Suppressor macrophage (primary cell): Measurements from ENCODE around the gene FSTL4.
A peak's percentile ranks its signal among the peaks of the same experiment; 100 is the strongest.

ENCODE experiments used
- DNase-seq, 4 experiments: peaks; one replicate each; pipeline ENCODE4 v3.0.0-alpha.2; 2020 to 2022

FSTL4 gene

DNA sequence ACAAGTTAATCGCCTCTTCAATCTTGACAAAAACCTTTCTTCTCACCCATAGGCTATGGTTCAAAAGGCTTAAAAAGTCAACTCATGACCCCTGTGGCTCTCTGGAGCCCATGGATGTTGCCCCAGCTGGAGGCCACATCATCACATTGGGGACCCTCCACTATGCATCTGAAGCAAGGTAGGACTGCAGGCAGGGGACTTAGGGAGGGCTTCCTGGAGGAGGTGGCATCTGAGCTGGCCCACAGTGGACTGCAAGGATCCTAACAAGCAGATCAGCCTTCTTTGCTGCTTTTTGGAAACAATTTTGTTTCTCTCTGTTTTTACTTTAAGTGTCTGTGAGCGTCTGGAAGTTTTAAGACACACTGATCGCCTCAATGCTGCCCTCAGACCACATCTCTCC is 325.9 kb downstream of the FSTL4 start:
- no peak for DNase-seq

DNA sequence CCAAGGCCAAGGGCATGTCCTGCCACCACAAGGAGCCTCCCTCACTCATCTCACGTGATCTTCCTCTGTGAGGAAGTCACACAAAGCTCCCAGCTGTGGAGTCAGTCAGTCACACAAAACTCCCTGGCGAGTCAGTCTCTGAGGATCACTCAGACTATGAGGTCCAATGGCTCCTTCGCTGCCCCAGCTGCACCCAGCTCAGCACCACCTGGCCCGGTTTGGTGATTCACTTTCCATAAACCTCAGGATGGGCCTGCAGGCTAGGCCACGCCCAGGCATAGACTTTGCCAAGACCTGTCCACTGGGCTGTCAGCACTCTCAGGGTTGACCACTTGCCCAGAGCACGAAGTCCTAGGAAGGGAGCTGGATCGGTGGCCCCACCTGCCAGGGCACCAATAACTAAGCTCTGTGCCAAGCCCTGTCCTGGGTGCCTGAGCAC is 326.7 kb downstream of the FSTL4 start:
- peak; percentile 68 to 81 (median 74) for DNase-seq

DNA sequence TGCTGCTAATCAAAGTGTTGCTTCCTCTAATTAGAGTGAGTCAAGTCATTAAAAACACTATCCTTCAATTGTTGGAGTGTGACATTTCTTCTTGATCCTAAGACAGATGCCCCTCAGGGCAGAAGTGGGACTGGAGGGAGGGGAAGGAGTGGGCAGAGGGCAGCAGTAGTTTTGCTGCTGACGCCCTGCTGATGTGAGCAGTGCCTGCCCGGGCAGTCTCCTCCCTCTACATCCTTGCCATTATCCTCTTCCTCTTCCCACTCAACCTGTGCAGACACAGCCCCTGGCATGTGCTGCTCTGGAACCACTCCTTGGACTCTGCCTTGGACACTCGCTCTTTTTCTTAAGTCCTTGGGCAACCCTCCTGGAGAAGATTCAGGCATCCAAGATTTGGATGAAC is 328.0 kb downstream of the FSTL4 start:
- peak in 3 of 4 experiments; percentile 16 to 47 (median 32) for DNase-seq

DNA sequence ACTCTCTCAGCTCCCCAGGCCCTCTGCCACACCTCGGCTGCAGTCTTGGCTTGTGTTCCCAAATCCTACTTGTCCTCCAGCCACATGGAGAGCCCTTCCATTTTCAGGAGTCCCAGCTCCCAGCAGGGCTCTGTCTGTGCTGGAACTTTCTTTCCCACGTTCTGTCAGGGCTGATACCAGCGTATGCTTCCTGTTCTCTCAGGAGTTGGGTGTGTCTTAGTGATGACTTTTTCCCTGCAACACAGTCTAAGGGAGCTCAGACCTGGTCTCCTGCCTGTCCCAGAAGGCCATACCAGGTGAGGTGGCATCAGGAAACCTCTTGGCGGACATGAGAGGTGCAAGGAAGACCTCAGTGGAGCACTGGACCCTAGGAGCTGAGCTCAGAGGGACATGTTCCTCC is 334.0 kb downstream of the FSTL4 start:
- no peak for DNase-seq

DNA sequence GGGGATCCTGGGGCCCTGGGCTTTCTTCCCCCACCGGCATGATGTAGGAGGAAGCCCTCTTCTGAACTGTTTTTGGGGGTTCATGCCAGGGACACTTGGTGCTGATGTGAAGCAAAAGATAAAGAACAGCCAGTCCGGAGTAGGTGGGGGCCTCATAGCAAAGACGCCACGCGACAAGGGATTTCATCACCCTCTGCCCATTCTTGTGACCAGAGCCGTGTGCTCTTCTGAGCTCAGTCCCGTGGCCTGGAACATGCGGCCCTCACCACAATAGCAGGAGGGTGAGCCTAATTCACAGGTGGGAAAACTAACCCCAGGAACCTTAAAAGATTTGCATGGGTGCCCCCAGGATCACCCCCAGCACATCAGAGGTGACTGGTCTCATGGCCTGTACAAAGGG is 334.6 kb downstream of the FSTL4 start:
- DNase-seq: peak in 3 of 4 experiments; percentile 23 to 60 (median 35)

DNA sequence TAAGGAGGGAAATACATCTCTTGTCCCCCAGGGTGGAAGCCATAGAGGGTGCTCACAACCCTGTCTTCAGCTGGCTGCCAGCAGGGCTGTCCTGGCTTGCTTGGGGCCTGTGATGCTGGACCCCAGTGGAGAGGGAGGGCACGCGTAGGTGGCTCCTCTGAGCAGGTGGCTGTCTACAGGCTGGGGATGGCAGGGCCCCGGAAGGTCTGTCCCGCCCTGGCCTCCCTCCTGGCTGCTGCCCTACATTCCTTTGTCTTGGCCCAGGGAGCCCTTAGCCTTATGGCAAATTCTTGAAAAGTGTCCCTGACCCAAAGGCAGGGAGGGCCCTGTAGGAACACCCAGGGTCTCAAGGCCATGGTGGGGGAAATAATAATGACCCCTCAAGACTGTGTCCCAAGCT is 336.2 kb downstream of the FSTL4 start:
- DNase-seq: no peak

DNA sequence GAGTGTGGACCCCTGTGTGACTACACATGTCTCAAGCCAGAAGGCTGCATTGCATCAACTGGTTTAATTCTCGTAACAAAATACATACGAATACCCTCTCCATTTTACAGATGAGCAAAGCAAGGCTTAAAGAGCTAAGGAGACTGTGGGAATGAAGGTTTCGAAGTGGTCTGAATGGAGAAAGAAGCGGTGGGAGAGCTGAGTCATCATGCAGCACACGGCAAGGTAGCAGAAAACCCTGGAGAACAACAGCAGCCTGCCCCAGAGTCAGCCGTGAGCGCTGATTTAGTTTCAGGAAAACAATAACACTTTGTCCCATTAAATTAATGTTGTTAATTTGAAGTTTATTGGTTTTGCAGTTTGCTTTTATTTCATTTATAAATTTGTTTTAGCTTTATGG is 336.7 kb downstream of the FSTL4 start:
- no peak for DNase-seq

DNA sequence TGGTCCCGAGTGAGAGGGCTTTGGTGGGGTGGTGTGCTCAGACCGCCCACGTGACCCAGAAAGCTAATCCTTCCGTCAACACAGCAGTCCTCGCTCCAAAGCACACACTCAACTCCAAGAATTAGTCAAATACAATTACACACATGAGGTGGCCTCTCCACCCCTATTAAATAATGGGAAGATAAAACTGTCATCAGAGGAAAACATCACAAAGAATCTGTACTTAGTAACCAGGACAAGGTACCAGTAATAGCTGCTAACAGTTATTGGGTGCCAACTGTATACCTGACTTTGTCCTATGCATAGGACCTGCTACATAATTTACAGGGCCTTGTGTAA is 337.8 kb downstream of the FSTL4 start:
- DNase-seq: no peak

DNA sequence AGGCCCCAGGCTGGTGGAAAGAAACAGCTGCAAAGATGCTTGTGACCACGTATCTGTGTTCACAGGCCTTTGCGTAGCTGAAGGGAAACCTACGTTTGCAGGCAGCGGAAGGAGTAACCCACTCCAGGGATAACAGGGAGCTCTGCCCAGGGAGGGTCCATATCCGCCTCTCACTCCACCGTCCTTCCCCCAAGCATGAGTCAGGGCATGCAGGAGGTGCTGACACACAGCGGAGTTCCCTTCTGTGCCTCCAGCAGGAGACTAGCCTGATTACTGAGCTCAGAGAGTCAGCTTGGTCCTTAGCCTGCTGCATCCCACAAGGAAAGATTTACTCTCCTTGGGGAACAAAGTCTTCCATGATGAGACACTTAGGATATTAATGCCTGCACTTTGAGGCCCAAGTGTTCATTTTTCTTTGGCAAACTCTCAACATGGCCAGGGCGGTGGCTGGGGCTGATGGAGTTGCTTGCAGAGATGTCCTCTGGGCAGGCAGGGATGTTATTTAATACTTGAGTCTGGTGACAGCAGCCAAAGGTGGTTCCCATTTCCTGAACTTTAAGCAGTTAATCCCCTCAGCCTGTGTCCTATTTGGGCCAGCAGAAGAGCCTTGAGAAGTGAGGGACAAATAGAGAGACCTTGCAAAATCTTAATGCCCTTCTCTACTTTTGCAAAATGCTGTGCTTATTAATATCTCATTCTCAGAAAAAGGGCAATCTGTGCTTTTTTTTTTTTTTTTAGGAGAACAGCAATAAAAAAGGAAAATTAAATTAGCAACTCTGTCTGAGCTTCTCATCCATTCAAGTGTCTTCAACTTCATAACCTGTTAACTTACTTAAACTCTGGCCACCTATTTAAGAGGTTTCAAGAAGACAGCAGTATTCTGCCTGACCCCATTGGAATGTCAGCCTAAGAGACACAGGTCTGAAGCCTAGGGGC is 338.4 kb downstream of the FSTL4 start:
- DNase-seq: peak in 2 of 4 experiments; percentile 11 to 16

DNA sequence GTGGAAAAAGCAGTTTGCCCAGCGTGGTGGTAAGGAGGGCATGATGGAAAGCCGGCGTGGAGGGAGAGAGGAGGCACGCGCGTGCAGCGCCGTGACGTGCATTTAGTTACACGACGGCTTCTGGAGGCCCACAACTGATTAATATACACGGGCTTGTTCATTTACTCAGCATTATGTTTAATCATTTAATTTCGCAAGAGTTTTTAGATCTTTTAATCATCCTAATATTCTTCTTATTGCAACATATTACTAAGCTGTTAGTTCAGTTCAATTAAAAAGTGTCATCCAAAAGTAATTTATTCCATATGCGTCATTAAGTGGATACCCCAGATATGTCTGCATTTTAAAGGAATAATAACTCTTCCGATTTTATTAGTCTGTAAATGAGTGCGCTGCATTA is 340.0 kb downstream of the FSTL4 start:
- no peak for DNase-seq

DNA sequence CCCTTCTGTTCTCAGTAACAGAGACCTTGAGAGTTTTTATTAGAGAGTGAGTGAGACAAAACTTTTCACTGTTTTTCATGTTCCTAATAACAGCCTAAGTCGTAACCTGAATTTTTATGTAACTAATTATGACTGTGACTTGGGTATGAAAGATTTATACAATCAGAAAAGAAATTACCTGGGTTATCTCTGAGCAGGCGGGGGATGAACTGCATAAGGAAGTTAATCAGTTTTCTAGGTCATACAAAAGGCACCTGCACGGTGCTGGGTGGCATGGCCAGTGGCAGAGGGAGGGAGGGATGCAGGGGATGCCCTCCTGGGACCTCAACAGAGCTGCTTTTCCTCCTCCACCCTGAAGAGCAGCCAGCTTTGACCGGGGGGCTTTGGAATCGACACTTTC is 340.7 kb downstream of the FSTL4 start:
- DNase-seq: no peak

DNA sequence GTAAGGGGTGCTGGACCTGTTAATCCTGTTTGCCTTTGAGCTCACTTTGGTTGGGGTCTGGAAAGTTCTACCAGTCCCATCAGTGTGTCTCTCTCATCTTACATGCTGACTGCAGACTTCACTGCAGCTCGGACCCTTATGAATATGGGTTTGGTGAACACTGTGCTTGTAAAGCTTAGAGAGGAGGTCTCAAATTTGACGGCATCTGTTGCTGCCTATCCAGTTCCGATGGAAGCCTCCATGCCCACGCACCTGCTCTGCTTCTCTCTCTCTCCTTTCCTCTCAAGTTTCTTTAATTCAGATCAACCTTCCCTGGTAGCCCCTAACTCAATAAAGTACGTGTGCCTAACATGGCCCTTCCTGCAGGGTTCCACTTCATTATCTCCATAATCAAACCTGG is 342.6 kb downstream of the FSTL4 start:
- no peak for DNase-seq

DNA sequence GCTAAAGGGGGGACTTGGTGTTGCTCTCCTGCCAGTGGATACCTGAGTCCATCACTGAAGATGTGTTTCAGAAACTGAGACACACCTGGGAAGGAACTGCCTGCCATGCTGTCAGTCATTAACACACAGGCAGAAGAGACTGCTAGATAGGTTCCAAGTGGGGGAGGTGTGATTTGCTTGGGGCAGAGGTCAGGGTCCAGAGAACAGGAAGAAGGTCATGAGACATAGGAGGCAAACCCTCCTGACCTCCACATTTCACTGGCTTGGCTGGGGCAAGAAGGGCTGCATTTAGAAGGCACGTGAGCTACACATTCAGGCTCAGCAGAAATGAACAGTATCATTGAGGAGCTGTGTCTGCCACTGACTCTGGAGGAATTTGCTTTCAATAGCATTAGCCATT is 344.7 kb downstream of the FSTL4 start:
- peak; percentile 54 to 80 (median 72) for DNase-seq

DNA sequence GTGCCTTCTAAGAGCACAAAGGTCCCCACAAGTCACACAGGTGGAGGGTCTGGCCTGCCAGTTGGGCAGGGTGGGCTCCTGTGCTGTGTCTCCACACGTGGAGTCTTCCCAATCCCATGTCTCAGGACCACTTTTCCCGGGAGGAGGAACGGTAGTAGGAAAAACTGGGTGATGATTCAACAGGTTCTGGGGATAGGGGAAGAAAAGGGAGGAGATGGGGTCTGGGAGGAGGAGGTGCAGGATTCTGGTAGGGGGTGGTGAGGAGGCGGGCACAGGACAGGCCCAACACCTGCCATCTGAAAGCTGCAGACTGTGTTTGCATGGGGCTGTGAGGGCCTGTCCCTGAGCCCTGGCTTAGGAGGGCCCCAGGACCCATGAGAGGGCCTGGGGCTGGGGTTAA is 345.4 kb downstream of the FSTL4 start:
- no peak for DNase-seq

DNA sequence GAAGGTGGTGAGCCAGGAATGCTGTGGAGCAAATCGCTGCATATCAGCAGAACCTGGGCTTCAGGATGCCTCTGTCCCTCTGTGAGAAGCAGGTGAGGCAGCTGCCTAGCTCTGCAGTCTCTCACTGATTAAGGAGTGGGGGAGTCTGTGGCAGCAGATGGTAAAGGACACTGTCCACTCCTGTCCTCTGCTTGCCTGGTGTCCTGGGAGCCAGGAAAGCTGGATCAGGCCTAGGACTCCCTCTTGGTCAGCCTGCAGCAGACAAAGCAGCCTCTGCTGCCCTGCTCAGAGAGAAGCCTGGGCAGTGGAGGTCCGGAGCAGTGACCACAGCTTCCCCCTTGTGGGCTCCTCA is 345.8 kb downstream of the FSTL4 start:
- peak in 1 of 4 experiments; percentile 26 for DNase-seq

DNA sequence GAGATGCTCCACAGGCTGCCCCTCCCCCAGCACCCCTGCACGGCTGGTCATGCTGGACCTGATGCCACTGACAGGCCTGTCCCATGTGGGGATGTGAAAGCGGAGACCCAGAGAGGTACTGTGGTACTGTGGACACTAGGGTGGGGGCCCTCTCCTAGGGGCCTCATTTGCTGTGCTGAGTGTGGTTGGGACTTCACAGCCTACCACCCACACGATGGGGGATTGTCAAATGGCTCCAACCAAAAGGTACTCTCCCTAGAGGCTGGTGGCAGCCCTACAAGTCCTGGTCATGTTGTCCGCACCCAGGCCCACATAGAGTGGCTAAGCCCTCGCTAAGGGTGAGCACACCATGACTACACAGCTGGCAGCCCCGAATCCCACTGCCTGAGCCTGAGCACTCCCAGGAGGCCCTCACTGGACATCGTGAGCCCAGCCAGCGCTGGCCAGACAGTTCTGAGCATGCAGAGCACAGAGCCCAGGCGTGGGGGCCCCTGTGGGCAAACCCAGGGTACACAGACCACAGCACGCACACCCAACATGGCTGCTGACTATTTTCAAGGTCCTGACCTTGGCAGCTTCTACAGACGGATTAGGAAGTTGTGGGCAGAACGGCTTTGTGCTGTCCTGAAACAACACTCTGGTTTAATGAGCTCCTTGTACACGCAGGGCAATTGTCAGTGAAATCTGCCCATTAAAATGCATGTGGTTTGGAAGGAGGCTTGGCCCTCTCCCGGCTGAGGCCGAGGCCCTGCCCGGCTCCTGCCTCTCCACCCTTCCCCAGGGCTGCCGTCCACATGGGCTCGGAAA is 346.4 kb downstream of the FSTL4 start:
- DNase-seq: peak in 3 of 4 experiments; percentile 17 to 34 (median 32)

DNA sequence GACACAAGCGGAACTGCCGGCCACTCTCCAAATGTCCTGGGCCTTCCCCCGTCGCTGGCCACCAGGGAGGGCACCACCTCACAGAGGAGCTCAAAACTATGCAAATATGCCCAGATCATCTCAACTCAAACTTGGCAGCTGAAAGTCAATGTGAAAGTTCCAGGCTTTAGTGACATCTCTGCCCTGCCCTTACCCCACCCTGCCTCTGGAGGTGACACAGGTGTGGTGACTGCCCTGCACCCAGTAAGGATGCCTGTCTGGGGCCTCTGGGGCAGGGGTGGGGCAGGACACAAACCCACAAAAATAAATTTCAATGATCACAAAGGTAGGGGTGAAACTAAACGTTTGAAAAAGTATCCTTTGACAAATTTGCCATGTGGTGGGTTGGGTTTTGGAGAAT is 347.1 kb downstream of the FSTL4 start:
- no peak for DNase-seq

DNA sequence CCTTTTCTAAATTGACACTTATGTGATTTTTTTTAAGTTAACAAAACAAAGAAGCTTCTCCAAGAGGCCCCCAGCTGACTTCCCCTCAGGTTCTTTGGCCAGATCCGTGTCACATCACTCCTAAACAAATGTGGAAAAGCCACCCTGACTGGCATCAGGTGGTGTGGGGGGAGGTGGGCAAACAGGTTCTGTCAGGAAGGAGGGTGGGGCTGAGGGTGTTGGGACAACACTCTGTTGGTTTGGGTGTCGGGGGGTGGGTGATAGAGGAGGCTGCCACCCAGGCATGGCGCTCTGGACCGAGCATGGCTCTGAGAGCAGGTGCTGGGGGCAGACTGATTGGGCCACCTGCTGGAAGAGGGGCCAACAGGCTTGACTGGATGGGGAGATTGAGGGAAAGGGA is 349.7 kb downstream of the FSTL4 start:
- DNase-seq: no peak

DNA sequence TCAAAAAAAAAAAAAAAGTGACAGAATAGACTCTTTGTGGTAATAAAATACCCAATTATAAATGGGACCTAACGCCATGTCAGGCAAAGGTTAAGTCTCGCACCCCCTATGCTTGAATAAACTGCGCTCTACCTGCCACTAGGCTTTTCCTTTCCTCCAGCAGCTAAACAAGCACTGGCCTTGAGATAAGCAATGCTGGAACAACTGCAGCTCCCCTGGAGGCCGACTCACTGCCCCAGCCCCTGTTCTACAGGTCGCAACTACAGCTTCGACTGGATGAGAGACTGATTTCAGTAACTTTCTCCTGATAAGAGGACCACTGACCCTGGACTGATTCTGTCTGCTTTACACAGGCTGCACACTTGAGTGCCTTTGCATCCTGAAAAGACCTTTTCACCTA is 350.3 kb downstream of the FSTL4 start:
- no peak for DNase-seq

DNA sequence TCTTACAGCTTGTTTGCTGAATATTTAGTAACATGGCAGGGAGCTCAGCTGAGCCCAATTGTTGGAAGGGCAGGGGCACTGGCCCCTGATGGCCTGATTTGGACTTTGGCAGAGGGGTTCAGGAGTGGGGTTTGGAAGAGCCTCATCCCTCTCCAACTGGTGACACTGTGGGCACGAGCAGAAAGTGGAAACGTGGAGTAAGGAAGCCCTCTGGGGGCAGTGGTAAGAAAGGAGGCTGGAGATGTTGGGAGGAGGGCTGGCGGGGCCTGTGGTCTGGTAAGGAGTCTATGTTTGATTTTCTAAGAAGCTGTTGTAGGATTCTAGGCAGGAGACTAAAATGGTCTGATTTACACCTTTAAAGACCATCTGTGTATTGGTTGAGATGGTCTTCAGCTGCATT is 351.6 kb downstream of the FSTL4 start:
- no peak for DNase-seq

DNA sequence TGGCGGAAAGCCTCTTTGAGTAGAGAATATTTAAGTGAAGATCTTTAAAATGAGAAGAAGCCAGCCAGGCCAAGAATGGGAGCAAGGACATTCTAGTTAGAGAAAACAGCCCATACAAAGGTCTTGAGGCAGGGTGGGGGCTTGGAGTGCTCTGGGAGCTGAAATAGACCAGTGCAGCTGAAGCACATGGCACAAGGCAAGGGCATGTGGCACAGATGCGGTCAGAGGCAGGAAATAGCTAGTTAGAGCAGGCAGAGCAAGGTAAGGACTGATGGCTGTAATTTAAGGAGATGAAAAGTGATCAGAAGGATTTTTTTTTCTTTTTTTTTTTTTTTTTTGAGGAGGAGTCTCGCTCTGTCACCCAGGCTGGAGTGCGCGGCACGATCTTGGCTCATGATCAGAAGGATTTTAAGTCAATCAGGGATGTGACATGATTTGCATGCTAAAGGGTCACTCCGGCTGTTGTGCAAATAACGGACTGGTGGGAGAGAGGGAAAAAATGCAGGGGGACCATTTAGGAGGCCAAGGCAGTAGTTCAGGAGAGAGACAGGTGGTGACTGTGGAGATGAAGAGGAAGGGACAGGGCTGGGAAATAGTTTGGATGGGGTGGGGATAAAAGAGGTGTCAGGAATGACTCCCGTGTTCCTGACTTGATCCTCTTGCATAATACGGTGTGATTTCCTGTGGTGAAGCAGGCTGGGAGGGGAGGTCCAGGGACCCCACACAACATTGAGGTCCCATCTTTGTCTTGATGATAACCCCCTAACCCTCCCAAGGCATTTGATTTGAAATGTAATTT is 352.9 kb downstream of the FSTL4 start:
- no peak for DNase-seq

DNA sequence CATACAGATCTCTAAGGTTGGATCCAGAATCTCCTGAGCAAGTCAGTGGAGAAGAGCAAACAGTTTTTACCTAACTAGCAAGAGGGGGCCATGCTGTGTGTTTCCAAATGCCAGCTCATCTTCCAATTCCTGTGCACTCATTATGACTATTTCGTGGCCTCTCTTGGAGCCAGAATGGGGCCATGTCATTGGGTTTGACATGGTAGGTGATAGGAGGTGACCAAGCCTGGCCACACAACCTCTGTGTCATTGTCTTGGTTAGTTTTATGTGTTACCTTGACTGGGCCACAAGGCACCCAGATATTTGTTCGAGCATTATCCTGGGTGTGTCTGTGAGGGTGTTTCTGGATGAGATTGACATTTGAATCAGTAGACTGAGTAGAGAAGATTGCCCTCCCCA is 354.4 kb downstream of the FSTL4 start:
- DNase-seq: no peak

DNA sequence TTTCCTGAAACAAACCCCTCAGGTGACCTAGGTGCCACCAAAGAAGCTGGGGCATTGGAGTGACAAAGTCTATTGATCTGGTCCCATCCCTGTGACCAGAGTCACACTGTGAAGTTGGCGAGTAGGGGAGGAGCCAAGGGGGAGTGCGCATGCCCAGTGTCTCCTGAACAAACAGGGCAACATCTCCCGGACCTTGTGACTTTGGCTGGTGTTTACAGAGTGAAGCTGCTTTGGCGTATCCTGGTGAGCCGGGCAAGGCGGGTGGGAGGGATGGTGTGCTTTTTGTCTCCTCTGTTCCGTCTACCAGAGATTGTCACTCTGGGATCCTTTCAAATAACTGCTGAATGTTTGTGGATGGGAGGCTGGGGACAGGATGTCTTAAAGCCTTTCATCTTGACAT is 356.1 kb downstream of the FSTL4 start:
- no peak for DNase-seq
